Measurements from ENCODE around the gene SLC2A13. TPM values are rescaled to one million over a fixed set of nuclear protein-coding genes. Genes with fewer than 3 reads are reported as not detected.

The SLC2A13 gene
- polyA plus RNA-seq, 3 donors: 2.2 to 2.9 (median 2.5) TPM

GRCh38 chr12:40033242-40033630 lies 72.6 kb downstream of the SLC2A13 start:
- H3K9ac ChIP-seq (ENCODE audit: insufficient read depth, low read length, poor library complexity, severe bottlenecking): no peak overlapping the region
- intact Hi-C loops (cut with micrococcal nuclease): no loop called here

GRCh38 chr12:40032433-40033241 lies 73.2 kb downstream of the SLC2A13 start:
- no peaks in the 10 kb centered on the region for H3K9me3 ChIP-seq (replicated peaks in 1 of 2; ENCODE audit: control insufficient read depth in 1 of 2, insufficient read depth in 1 of 2, low read length in 2 of 2)
- H3K27ac ChIP-seq (ENCODE audit: low read depth in 1 of 2, low read length in 2 of 2): no peak overlapping the region
- no peak overlapping the region for H2AFZ ChIP-seq (ENCODE audit: insufficient read depth, low read depth, low read length, poor library complexity, severe bottlenecking)
- H3K79me2 ChIP-seq (ENCODE audit: insufficient read depth, low read length): no peaks in the 10 kb centered on the region
- H3K4me2 ChIP-seq (replicated peaks; ENCODE audit: extremely low read depth, low read length, poor library complexity, severe bottlenecking): no peak overlapping the region
- no peak overlapping the region for H3K4me3 ChIP-seq (replicated peaks in 1 of 3; ENCODE audit: low read depth in 2 of 3, low read length in 3 of 3)
- H3K27me3 ChIP-seq (ENCODE audit: control insufficient read depth in 2 of 2, insufficient read depth in 2 of 2, low read length in 2 of 2): no peaks in the 10 kb centered on the region
- Mint-ChIP-seq H3K9me3 (no peaks in the 10 kb centered on the region), H3K36me3 (peaks cover 7% of the 10 kb centered on the region in 2 donors), H3K4me3 (no peak overlapping the region), H3K4me1 (no peaks in the 10 kb centered on the region), H3K27me3 (ENCODE audit: low read depth in 3 of 3) (no peaks in the 10 kb centered on the region), H3K27ac (no peak overlapping the region)
- no peaks in the 10 kb centered on the region for H3K4me1 ChIP-seq (ENCODE audit: control insufficient read depth in 1 of 2, insufficient read depth in 2 of 2, low read length in 2 of 2)
- WGBS (ENCODE audit: insufficient coverage): 90% methylated on average over 2 of the region's 5 CpGs
- intact Hi-C loops (cut with micrococcal nuclease): no loop called here
- no peak overlapping the region for H3K9ac ChIP-seq (ENCODE audit: insufficient read depth, low read length, poor library complexity, severe bottlenecking)
- no peaks in the 10 kb centered on the region for H4K20me1 ChIP-seq (ENCODE audit: insufficient read depth, low read length)
- DNase-seq: no peak
- H3K36me3 ChIP-seq (replicated peaks in 1 of 2; ENCODE audit: control insufficient read depth in 1 of 2, insufficient read depth in 2 of 2, low read length in 2 of 2): peaks cover 0 to under 1% of the 10 kb centered on the region in 2 donors
- TF ChIP-seq, protein P1, sequence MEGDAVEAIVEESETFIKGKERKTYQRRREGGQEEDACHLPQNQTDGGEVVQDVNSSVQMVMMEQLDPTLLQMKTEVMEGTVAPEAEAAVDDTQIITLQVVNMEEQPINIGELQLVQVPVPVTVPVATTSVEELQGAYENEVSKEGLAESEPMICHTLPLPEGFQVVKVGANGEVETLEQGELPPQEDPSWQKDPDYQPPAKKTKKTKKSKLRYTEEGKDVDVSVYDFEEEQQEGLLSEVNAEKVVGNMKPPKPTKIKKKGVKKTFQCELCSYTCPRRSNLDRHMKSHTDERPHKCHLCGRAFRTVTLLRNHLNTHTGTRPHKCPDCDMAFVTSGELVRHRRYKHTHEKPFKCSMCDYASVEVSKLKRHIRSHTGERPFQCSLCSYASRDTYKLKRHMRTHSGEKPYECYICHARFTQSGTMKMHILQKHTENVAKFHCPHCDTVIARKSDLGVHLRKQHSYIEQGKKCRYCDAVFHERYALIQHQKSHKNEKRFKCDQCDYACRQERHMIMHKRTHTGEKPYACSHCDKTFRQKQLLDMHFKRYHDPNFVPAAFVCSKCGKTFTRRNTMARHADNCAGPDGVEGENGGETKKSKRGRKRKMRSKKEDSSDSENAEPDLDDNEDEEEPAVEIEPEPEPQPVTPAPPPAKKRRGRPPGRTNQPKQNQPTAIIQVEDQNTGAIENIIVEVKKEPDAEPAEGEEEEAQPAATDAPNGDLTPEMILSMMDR (IDR thresholded peaks at IDR 0.05): no peak

More at GRCh38 chr12:40033242-40033630, 72.6 kb downstream of the SLC2A13 start:
- DNase-seq: no peak
- TF ChIP-seq, protein P1 (IDR thresholded peaks at IDR 0.05): no peak
- no peak overlapping the region for H3K27ac Mint-ChIP-seq
- no peak overlapping the region for H3K4me2 ChIP-seq (replicated peaks; ENCODE audit: extremely low read depth, low read length, poor library complexity, severe bottlenecking)
- no peak overlapping the region for H2AFZ ChIP-seq (ENCODE audit: insufficient read depth, low read depth, low read length, poor library complexity, severe bottlenecking)
- no peak overlapping the region for H3K4me3 ChIP-seq (replicated peaks in 1 of 3; ENCODE audit: low read depth in 2 of 3, low read length in 3 of 3)
- peaks cover 3 to 5% of the 10 kb centered on the region in 2 donors for H3K36me3 Mint-ChIP-seq
- H4K20me1 ChIP-seq (ENCODE audit: insufficient read depth, low read length): no peaks in the 10 kb centered on the region
- no peaks in the 10 kb centered on the region for H3K4me1 Mint-ChIP-seq
- no peaks in the 10 kb centered on the region for H3K4me1 ChIP-seq (ENCODE audit: control insufficient read depth in 1 of 2, insufficient read depth in 2 of 2, low read length in 2 of 2)
- no peaks in the 10 kb centered on the region for H3K79me2 ChIP-seq (ENCODE audit: insufficient read depth, low read length)
- H3K9me3 Mint-ChIP-seq: no peaks in the 10 kb centered on the region
- no peaks in the 10 kb centered on the region for H3K36me3 ChIP-seq (replicated peaks in 1 of 2; ENCODE audit: control insufficient read depth in 1 of 2, insufficient read depth in 2 of 2, low read length in 2 of 2)
- no peaks in the 10 kb centered on the region for H3K27me3 Mint-ChIP-seq (ENCODE audit: low read depth in 3 of 3)
- no peaks in the 10 kb centered on the region for H3K9me3 ChIP-seq (replicated peaks in 1 of 2; ENCODE audit: control insufficient read depth in 1 of 2, insufficient read depth in 1 of 2, low read length in 2 of 2)
- H3K27me3 ChIP-seq (ENCODE audit: control insufficient read depth in 2 of 2, insufficient read depth in 2 of 2, low read length in 2 of 2): no peaks in the 10 kb centered on the region
- H3K27ac ChIP-seq (ENCODE audit: low read depth in 1 of 2, low read length in 2 of 2): no peak overlapping the region
- no peak overlapping the region for H3K4me3 Mint-ChIP-seq
